GM12878 (cell line): ENCODE data around the gene MEAK7. TPM values are rescaled to one million over a fixed set of nuclear protein-coding genes. Genes with fewer than 3 reads are reported as not detected.

Source experiments
- ASH2L ChIP-seq: fragments of 300-600, 200-600 bp; sonication (generic); IDR thresholded peaks from 2 replicates; pipeline ENCODE4 v1.6.1; 2017; ENCODE audit warnings: low read depth, mild to moderate bottlenecking, borderline replicate concordance
- ATF2 ChIP-seq: IDR thresholded peaks from 2 replicates; pipeline ENCODE4 v1.6.1; 2012; ENCODE audit warnings: low read length, inconsistent platforms
- BACH1 ChIP-seq: fragments of 450-650 bp; IDR thresholded peaks from 2 replicates; pipeline ENCODE4 v1.6.1; 2017; ENCODE audit warnings: mild to moderate bottlenecking, borderline replicate concordance
- BCL11A ChIP-seq: IDR thresholded peaks from 2 replicates; pipeline ENCODE4 v1.6.1; 2011; ENCODE audit warnings: low read depth, low read length
- BCL3 ChIP-seq: IDR thresholded peaks from 2 replicates; pipeline ENCODE4 v1.6.1; 2011; ENCODE audit warnings: borderline replicate concordance, low read depth, mild to moderate bottlenecking, moderate library complexity, low read length; ENCODE audit not compliant: insufficient read depth, poor library complexity, severe bottlenecking
- BRCA1 ChIP-seq: IDR thresholded peaks from 2 replicates; pipeline ENCODE4 v1.6.1; 2011; ENCODE audit warnings: low read depth, low read length, improper control_type of control experiment
- CHD1 ChIP-seq: IDR thresholded peaks from 2 replicates; pipeline ENCODE4 v1.6.1; 2012; ENCODE audit warnings: low read depth, low read length, improper control_type of control experiment
- EED ChIP-seq: sonication (generic); IDR thresholded peaks from 2 replicates; pipeline ENCODE4 v1.6.1; 2016; ENCODE audit warnings: antibody characterized with exemption, low read depth
- ELK1 ChIP-seq: IDR thresholded peaks from 2 replicates; pipeline ENCODE4 v1.6.1; 2012; ENCODE audit warnings: low read depth, low read length, improper control_type of control experiment
- EZH2 ChIP-seq: IDR thresholded peaks from 2 replicates; pipeline ENCODE4 v1.6.1; 2012; ENCODE audit warnings: low read depth, mild to moderate bottlenecking, control low read depth, inconsistent platforms, low read length, borderline replicate concordance; ENCODE audit not compliant: control insufficient read depth
- JUNB ChIP-seq: IDR thresholded peaks from 2 replicates; pipeline ENCODE4 v1.6.1; 2016; ENCODE audit warnings: antibody characterized with exemption, mild to moderate bottlenecking
- KDM1A ChIP-seq: fragments of 200-600 bp; sonication (generic); IDR thresholded peaks from 2 replicates; pipeline ENCODE4 v1.6.1; 2016; ENCODE audit warnings: borderline replicate concordance
- LARP7 ChIP-seq: fragments of 450-650 bp; IDR thresholded peaks from 2 replicates; pipeline ENCODE4 v1.6.1; 2017; ENCODE audit warnings: mild to moderate bottlenecking
- MYB ChIP-seq: fragments of 150-350 bp; IDR thresholded peaks from 2 replicates; pipeline ENCODE4 v1.6.1; 2014; ENCODE audit warnings: mild to moderate bottlenecking, low read depth, low read length, borderline replicate concordance
- NR2F1 ChIP-seq: fragments of 450-650 bp; conservative IDR thresholded peaks from 2 replicates; pipeline ENCODE4 v1.6.1; 2017; ENCODE audit warnings: mild to moderate bottlenecking
- PML ChIP-seq: IDR thresholded peaks from 2 replicates; pipeline ENCODE4 v1.6.1; 2012; ENCODE audit warnings: low read length, inconsistent platforms
- POLR2AphosphoS5 ChIP-seq: IDR thresholded peaks from 2 replicates; pipeline ENCODE4 v1.6.1; 2011; ENCODE audit warnings: mild to moderate bottlenecking, low read length, inconsistent platforms
- RBBP5 ChIP-seq: fragments of 200-600 bp; sonication (generic); conservative IDR thresholded peaks from 2 replicates; pipeline ENCODE4 v1.6.1; 2016
- SREBF2 ChIP-seq: IDR thresholded peaks from 2 replicates; pipeline ENCODE4 v1.6.1; 2012; ENCODE audit warnings: mild to moderate bottlenecking, low read length
- TAF1 ChIP-seq: IDR thresholded peaks from 2 replicates; pipeline ENCODE4 v1.6.1; 2011; ENCODE audit warnings: mild to moderate bottlenecking, low read depth, low read length, borderline replicate concordance
- TARDBP ChIP-seq: IDR thresholded peaks from 2 replicates; pipeline ENCODE4 v1.6.1; 2016; ENCODE audit warnings: borderline replicate concordance
- TBL1XR1 ChIP-seq: IDR thresholded peaks from 2 replicates; pipeline ENCODE4 v1.6.1; 2012; ENCODE audit warnings: low read depth, low read length, improper control_type of control experiment
- YBX1 ChIP-seq: fragments of 450-650 bp; IDR thresholded peaks from 2 replicates; pipeline ENCODE4 v1.6.1; 2016; ENCODE audit warnings: antibody characterized with exemption
- ZBED1 ChIP-seq: IDR thresholded peaks from 2 replicates; pipeline ENCODE4 v1.6.1; 2016; ENCODE audit warnings: borderline replicate concordance
- polyA plus RNA-seq, 11 experiments: library from polyadenylated mRNA; depleted of rRNA in 4 of 11; unstranded in 6 of 11; stranded (reverse) in 5 of 11; fragments of >200 nt; fragmentation: Nextera tagmentation in 4 of 11; fragmentation: Illumina TruSeq in 1 of 11; extraction: Ambion mirVana in 4 of 11; extraction: Trizol in 1 of 11; gene quantifications; 1 replicate in 1 of 11; 2 replicates in 10 of 11; pipeline versions ENCODE4 v1.2.1 to v1.2.3, GENCODE V29; 2011 to 2016; ENCODE audit warnings: inconsistent platforms in 2 of 11, missing spikeins in 2 of 11, low read depth in 1 of 11
- total RNA-seq, 4 experiments: library from RNA; depleted of rRNA in 3 of 4; stranded (reverse); fragments of >200 nt in 3 of 4; fragmentation: Illumina TruSeq in 1 of 4; extraction: Trizol in 1 of 4; gene quantifications; 2 replicates each; pipeline versions ENCODE4 v1.2.1 to v1.2.3, GENCODE V29; 2013 to 2021

The MEAK7 gene
- total and polyA plus RNA-seq, 10 of the 15 experiments (the other 5 are each of a cell fraction or from before 2014, with no cell fraction given), result 1.4 to 11.9 (median 6.4) TPM

GRCh38 chr16:84514874-84515835, 10.7 kb upstream of the MEAK7 start (continued):
- TF ChIP-seq POLR2AphosphoS5 (peak; percentile 92), RBBP5 (no peak), MYB (no peak), TARDBP (no peak), NR2F1 (peak; percentile 52), LARP7 (peak; percentile 57; the same call in 1 of the 2 replicates), ATF2 (peak; percentile 80; the same call in 1 of the 2 replicates), SREBF2 (no peak), BCL11A (no peak), BACH1 (no peak; the same call in 1 of the 2 replicates), PML (peak; percentile 86), YBX1 (no peak), EZH2 (no peak), EED (peak; percentile 83), CHD1 (no peak), TAF1 (0 out of 2 replicates have a peak, but pooled peaks have one; percentile 57), JUNB (no peak), TBL1XR1 (no peak), ELK1 (peak; percentile 88; the same call in 1 of the 2 replicates), BCL3 (peak; percentile 38), BRCA1 (no peak), ZBED1 (peak; percentile 62; the same call in 1 of the 2 replicates), KDM1A (no peak), ASH2L (no peak)
